K562 (cell line): ENCODE measurements around the gene CYB5R3. TPM values are rescaled to one million over a fixed set of nuclear protein-coding genes. Genes with fewer than 3 reads are reported as not detected.

Source experiments
- CBFA2T3 ChIP-seq: fragments of 450-650 bp; IDR thresholded peaks from 2 replicates; pipeline ENCODE4 v1.6.1; 2017
- CBX3 ChIP-seq, 2 experiments: IDR thresholded peaks; 1 replicate in 1 of 2; 2 replicates in 1 of 2; pipeline ENCODE4 v1.6.1; 2012; ENCODE audit warnings: inconsistent platforms in 2 of 2, low read length in 2 of 2, borderline replicate concordance in 1 of 2, control low read depth in 1 of 2
- CBX5 ChIP-seq: IDR thresholded peaks from 2 replicates; pipeline ENCODE4 v1.6.1; 2014; ENCODE audit warnings: low read depth, borderline replicate concordance
- E2F3 ChIP-seq: fragments of 250-450 bp; sonication (Bioruptor Pico); IDR thresholded peaks from 2 replicates; pipeline ENCODE4 v1.4.0; 2020; ENCODE audit warnings: mild to moderate bottlenecking
- ESRRB ChIP-seq: fragments of 250-450 bp; sonication (Bioruptor Pico); IDR thresholded peaks from 2 replicates; pipeline ENCODE4 v1.5.0; 2020; ENCODE audit warnings: mild to moderate bottlenecking, moderate library complexity, borderline replicate concordance
- GABPB1 ChIP-seq: sonication (generic); formaldehyde crosslinking; IDR thresholded peaks from 2 replicates; pipeline ENCODE4 v1.8.0; 2022; ENCODE audit warnings: mild to moderate bottlenecking, missing genetic modification reagents
- HLTF ChIP-seq: fragments of 450-650 bp; IDR thresholded peaks from 2 replicates; pipeline ENCODE4 v1.6.1; 2016
- HMBOX1 ChIP-seq: sonication (generic); IDR thresholded peaks from 2 replicates; pipeline ENCODE4 v1.6.1; 2016
- MCM3 ChIP-seq: fragments of 450-650 bp; IDR thresholded peaks from 2 replicates; pipeline ENCODE4 v1.6.1; 2016
- MEF2A ChIP-seq: IDR thresholded peaks from 2 replicates; pipeline ENCODE4 v1.6.1; 2011; ENCODE audit warnings: low read depth, mild to moderate bottlenecking, low read length, moderate library complexity; ENCODE audit not compliant: control insufficient read depth
- NR2F6 ChIP-seq: fragments of 450-650 bp; formaldehyde crosslinking; IDR thresholded peaks from 2 replicates; pipeline ENCODE4 v1.4.0; 2020; ENCODE audit warnings: mild to moderate bottlenecking
- PTBP1 ChIP-seq: fragments of 200-400 bp; formaldehyde crosslinking; IDR thresholded peaks from 2 replicates; pipeline ENCODE4 v1.6.1; 2017; ENCODE audit warnings: low read depth, low read length
- PURB ChIP-seq: sonication (generic); formaldehyde crosslinking; IDR thresholded peaks from 2 replicates; pipeline ENCODE4 v1.9.0; 2021; ENCODE audit warnings: low read depth, mild to moderate bottlenecking, missing genetic modification reagents
- RBM34 ChIP-seq: fragments of 200-400 bp; formaldehyde crosslinking; IDR thresholded peaks from 2 replicates; pipeline ENCODE4 v1.6.1; 2018; ENCODE audit warnings: low read length, borderline replicate concordance; ENCODE audit not compliant: insufficient read depth
- RFX1 ChIP-seq: fragments of 450-650 bp; IDR thresholded peaks from 2 replicates; pipeline ENCODE4 v1.6.1; 2016; ENCODE audit warnings: mild to moderate bottlenecking, moderate library complexity
- SNAPC5 ChIP-seq: fragments of 250-450 bp; sonication (Bioruptor Pico); IDR thresholded peaks from 2 replicates; pipeline ENCODE4 v1.8.0; 2021; ENCODE audit warnings: moderate library complexity, mild to moderate bottlenecking, inconsistent platforms
- SRF ChIP-seq, 2 experiments: fragments of 250-450, 450-650 bp in 1 of 2; sonication (Bioruptor Pico) in 1 of 2; sonication (generic) in 1 of 2; formaldehyde crosslinking; IDR thresholded peaks; 2 replicates each; pipeline versions ENCODE4 v1.5.0 to v1.5.1; 2020 to 2022; ENCODE audit warnings: mild to moderate bottlenecking in 1 of 2, missing genetic modification reagents in 1 of 2
- TSC22D4 ChIP-seq: fragments of 450-650 bp; IDR thresholded peaks from 2 replicates; pipeline ENCODE4 v1.6.1; 2016; ENCODE audit warnings: missing genetic modification characterization, missing biosample characterization, control low read depth
- WHSC1 ChIP-seq: IDR thresholded peaks from one replicate; pipeline ENCODE4 v1.6.1; 2012; ENCODE audit warnings: low read length, control low read depth, inconsistent platforms
- ZNF318 ChIP-seq, 2 experiments: fragments of 450-650 bp; IDR thresholded peaks; 2 replicates each; pipeline ENCODE4 v1.6.1; 2016; ENCODE audit warnings: mild to moderate bottlenecking in 2 of 2, borderline replicate concordance in 1 of 2, low read depth in 1 of 2, moderate library complexity in 1 of 2
- polyA plus RNA-seq, 8 experiments: library from polyadenylated mRNA; depleted of rRNA in 4 of 8; stranded (reverse) in 5 of 8; unstranded in 3 of 8; fragments of >200 nt; fragmentation: Nextera tagmentation in 2 of 8; fragmentation: Illumina TruSeq in 1 of 8; extraction: Ambion mirVana in 2 of 8; extraction: Trizol in 1 of 8; gene quantifications; 2 replicates each; pipeline versions ENCODE4 v1.2.1 to v1.2.3, GENCODE V29; 2011 to 2014; ENCODE audit warnings: inconsistent platforms in 1 of 8, missing spikeins in 1 of 8
- total RNA-seq, 7 experiments: library from RNA; depleted of rRNA in 6 of 7; stranded (reverse); fragments of >200 nt in 6 of 7; fragmentation: Illumina TruSeq in 2 of 7; extraction: Trizol in 2 of 7; gene quantifications; 2 replicates each; pipeline versions ENCODE4 v1.2.1 to v1.2.3, GENCODE V29; 2011 to 2021; ENCODE audit warnings: low replicate concordance in 1 of 7

Gene CYB5R3
- total and polyA plus RNA-seq, 9 of the 15 experiments (the other 6 are each of a cell fraction or from before 2014, with no cell fraction given), result 1.4 to 66.8 (median 23.4) TPM

GRCh38 chr22:42615092-42615859, 33.9 kb downstream of the CYB5R3 start (continued):
- TF ChIP-seq ZNF318 (IDR thresholded peaks at IDR 0.05; ENCODE audit: borderline replicate concordance in 1 of 2, low read depth in 1 of 2), result peak in 1 of 2 experiments; percentile 97; a peak in 2 of 4 replicates
- no peak for TF ChIP-seq RBM34
- peak in 1 of 2 experiments; percentile 73; a peak in 2 of 3 replicates for TF ChIP-seq CBX3 (IDR thresholded peaks at IDR 0.05; ENCODE audit: borderline replicate concordance in 1 of 2, low read length in 2 of 2)
- TF ChIP-seq MCM3, result no peak
- TF ChIP-seq ESRRB (CRISPR knock-in tag), result peak; percentile 93; the same call in 1 of the 2 replicates
- TF ChIP-seq NR2F6 (CRISPR knock-in tag), result peak; percentile 78; the same call in 1 of the 2 replicates
- peak; percentile 84 for TF ChIP-seq GABPB1 (CRISPR knock-in tag)
- TF ChIP-seq SRF (CRISPR knock-in tag; IDR thresholded peaks at IDR 0.05), result peak; percentile 47 to 89; a peak in 3 of 4 replicates
- peak; percentile 95 for TF ChIP-seq SNAPC5 (CRISPR knock-in tag)
- TF ChIP-seq TSC22D4 (tag), result no peak
- TF ChIP-seq HMBOX1, result no peak; the same call in 1 of the 2 replicates
- TF ChIP-seq PTBP1, result peak; percentile 98
- no peak for TF ChIP-seq WHSC1
- peak; percentile 85; the same call in 1 of the 2 replicates for TF ChIP-seq HLTF
- TF ChIP-seq CBX5, result 0 out of 2 replicates have a peak, but pooled peaks have one; percentile 10
- TF ChIP-seq E2F3 (CRISPR knock-in tag), result peak; percentile 59; the same call in 1 of the 2 replicates
- TF ChIP-seq PURB (CRISPR knock-in tag), result no peak
- TF ChIP-seq MEF2A, result peak; percentile 83
- peak; percentile 53 for TF ChIP-seq CBFA2T3
- peak; percentile 57 for TF ChIP-seq RFX1
